Natural killer cell (primary cell): ENCODE data around the gene SCGB1D4. TPM values are rescaled to one million over a fixed set of nuclear protein-coding genes. Genes with fewer than 3 reads are reported as not detected.

Experiments used
- ATAC-seq, 3 donors: fragments of 150-1000 bp in 2 of 3; fragments of 200-7000 bp in 1 of 3; cut with Tn5 transposase; 1 replicate in 1 of 3; 2 replicates in 2 of 3; pipeline ENCODE4 v1.10.0; 2021; ENCODE audit warnings: mild to moderate bottlenecking in 2 of 3, moderate library complexity in 2 of 3
- DNase-seq, 2 donors: peaks; one replicate each; pipeline versions ENCODE4 v3.0.0 to v3.0.0-alpha.2; 2013 to 2021; ENCODE audit warnings: mixed read lengths in 1 of 2
- H3K27ac ChIP-seq: one replicate; pipeline ENCODE4 v1.5.1; 2013; ENCODE audit warnings: mild to moderate bottlenecking, low read length
- H3K27me3 ChIP-seq: one replicate; pipeline ENCODE4 v1.6.1; 2013; ENCODE audit warnings: low read length; ENCODE audit not compliant: control insufficient read depth, insufficient read depth
- H3K36me3 ChIP-seq: one replicate; pipeline ENCODE4 v1.6.1; 2013; ENCODE audit warnings: low read length; ENCODE audit not compliant: control insufficient read depth, insufficient read depth
- H3K4me1 ChIP-seq: one replicate; pipeline ENCODE4 v1.6.1; 2013; ENCODE audit warnings: low read length; ENCODE audit not compliant: control insufficient read depth, insufficient read depth
- H3K4me3 ChIP-seq: one replicate; pipeline ENCODE4 v1.5.1; 2013; ENCODE audit warnings: low read length
- H3K9me3 ChIP-seq: one replicate; pipeline ENCODE4 v1.6.1; 2013; ENCODE audit warnings: low read length; ENCODE audit not compliant: control insufficient read depth, insufficient read depth
- H3K27ac Mint-ChIP-seq, 2 donors: one replicate each; pipeline ENCODE4 v1.8.0; 2022; ENCODE audit warnings: mild to moderate bottlenecking in 2 of 2, mixed read lengths in 2 of 2, moderate library complexity in 1 of 2
- H3K27me3 Mint-ChIP-seq, 2 donors: one replicate each; pipeline ENCODE4 v1.8.0; 2022; ENCODE audit warnings: low read depth in 2 of 2, mixed read lengths in 2 of 2
- H3K36me3 Mint-ChIP-seq: one replicate; pipeline ENCODE4 v1.8.0; 2022; ENCODE audit warnings: mixed read lengths
- H3K4me1 Mint-ChIP-seq, 2 donors: one replicate each; pipeline ENCODE4 v1.8.0; 2022; ENCODE audit warnings: mixed read lengths in 2 of 2
- H3K4me3 Mint-ChIP-seq: one replicate; pipeline ENCODE4 v1.8.0; 2022; ENCODE audit warnings: mild to moderate bottlenecking, moderate library complexity, mixed read lengths
- H3K9me3 Mint-ChIP-seq, 2 donors: one replicate each; pipeline ENCODE4 v1.8.0; 2022; ENCODE audit warnings: mixed read lengths in 2 of 2
- WGBS: methylation state at CpG from one replicate; pipeline ENCODE4 v1.1.7; 2013; ENCODE audit warnings: missing lambda C conversion rate; ENCODE audit not compliant: insufficient coverage; 5-methylcytosine and 5-hydroxymethylcytosine counted together
- intact Hi-C: fragments of 100-400 bp; cut with micrococcal nuclease; formaldehyde crosslinking; loops from one replicate; pipeline ENCODE4 v1.14.2; 2022
- total RNA-seq, 4 donors: library from RNA; stranded (reverse); fragments of 120-200 nt in 1 of 4; gene quantifications; one replicate each; pipeline versions ENCODE4 v1.2.3 to v1.2.4, GENCODE V29; 2013 to 2022
- TF ChIP-seq, protein P1 (sequence below): fragments of 200-600 bp; IDR thresholded peaks from one replicate; pipeline ENCODE4 v1.8.0; 2022; ENCODE audit warnings: antibody characterized with exemption

The SCGB1D4 gene
- total RNA-seq, 3 donors from 2014 or later (not counting 1 experiment from before 2014, with no cell fraction given) = not detected

DNA sequence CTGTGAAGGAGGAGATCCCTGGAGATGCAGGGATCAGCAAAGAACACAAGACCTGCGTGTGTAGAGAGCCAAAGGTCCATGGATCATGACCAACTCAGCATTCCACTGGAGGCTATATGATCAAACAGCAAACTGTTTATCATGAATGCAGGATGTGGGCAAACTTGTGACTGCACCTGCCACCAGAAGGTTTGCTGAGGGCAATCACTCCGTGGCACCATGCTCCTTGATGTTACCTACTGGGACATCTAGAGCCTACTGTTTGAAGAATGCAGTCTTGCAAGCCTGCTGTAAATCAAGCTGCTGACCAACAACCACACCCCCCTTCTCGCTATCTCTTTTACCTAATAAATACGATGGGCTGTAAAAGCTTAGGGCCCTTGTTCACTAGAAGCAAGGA, 47.2 kb downstream of the SCGB1D4 start:
- intact Hi-C loops = no loop called here

More for the DNA sequence above, 47.2 kb downstream of the SCGB1D4 start:
- Mint-ChIP-seq H3K9me3 (peaks cover 15 to 20% of the 10 kb centered on the region in 2 donors), H3K27me3 (peaks cover 6 to 36% of the 10 kb centered on the region in 2 donors), H3K4me1 (no peaks in the 10 kb centered on the region), H3K27ac (no peak overlapping the region), H3K4me3 (no peak overlapping the region), H3K36me3 (peaks cover 40% of the 10 kb centered on the region)
- DNase-seq = no peak
- TF ChIP-seq, protein P1, sequence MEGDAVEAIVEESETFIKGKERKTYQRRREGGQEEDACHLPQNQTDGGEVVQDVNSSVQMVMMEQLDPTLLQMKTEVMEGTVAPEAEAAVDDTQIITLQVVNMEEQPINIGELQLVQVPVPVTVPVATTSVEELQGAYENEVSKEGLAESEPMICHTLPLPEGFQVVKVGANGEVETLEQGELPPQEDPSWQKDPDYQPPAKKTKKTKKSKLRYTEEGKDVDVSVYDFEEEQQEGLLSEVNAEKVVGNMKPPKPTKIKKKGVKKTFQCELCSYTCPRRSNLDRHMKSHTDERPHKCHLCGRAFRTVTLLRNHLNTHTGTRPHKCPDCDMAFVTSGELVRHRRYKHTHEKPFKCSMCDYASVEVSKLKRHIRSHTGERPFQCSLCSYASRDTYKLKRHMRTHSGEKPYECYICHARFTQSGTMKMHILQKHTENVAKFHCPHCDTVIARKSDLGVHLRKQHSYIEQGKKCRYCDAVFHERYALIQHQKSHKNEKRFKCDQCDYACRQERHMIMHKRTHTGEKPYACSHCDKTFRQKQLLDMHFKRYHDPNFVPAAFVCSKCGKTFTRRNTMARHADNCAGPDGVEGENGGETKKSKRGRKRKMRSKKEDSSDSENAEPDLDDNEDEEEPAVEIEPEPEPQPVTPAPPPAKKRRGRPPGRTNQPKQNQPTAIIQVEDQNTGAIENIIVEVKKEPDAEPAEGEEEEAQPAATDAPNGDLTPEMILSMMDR = no peak
- no peak for ATAC-seq
- 58% methylated on average over 4 of the region's 4 CpGs for WGBS
- H3K36me3 ChIP-seq = no peaks in the 10 kb centered on the region
- peaks cover 6% of the 10 kb centered on the region for H3K27me3 ChIP-seq
- no peak overlapping the region for H3K4me3 ChIP-seq
- peaks cover 28% of the 10 kb centered on the region for H3K9me3 ChIP-seq
- no peaks in the 10 kb centered on the region for H3K4me1 ChIP-seq
- H3K27ac ChIP-seq = no peak overlapping the region

Other genes with a start within 250 kb of the SCGB1D4 start
- 10 to 100 TPM; 24.4 to 47.6 (median 27.3) TPM for gene INCENP, start 175.1 kb downstream of the SCGB1D4 start, total RNA-seq
- gene SCGB1D1, start 108.9 kb downstream of the SCGB1D4 start, total RNA-seq = not detected
- gene SCGB2A1, start 90.4 kb downstream of the SCGB1D4 start, total RNA-seq = not detected
- gene SCGB1D2, start 56.8 kb downstream of the SCGB1D4 start, total RNA-seq = not detected
- gene SCGB2A2, start 28.9 kb downstream of the SCGB1D4 start, total RNA-seq = not detected
- gene ASRGL1, start 38.4 kb upstream of the SCGB1D4 start, total RNA-seq = 1 to 10 TPM; 1.9 to 9.7 (median 3.4) TPM
- gene SCGB1A1, start 120.0 kb upstream of the SCGB1D4 start, total RNA-seq = not detected
- 100 to 1,000 TPM; 623 to 740 (median 677) TPM for gene AHNAK, start 247.7 kb upstream of the SCGB1D4 start, total RNA-seq